Astrocyte (in vitro differentiated cells and primary cell): ENCODE data around the gene GPC2.

Experiments used
- CTCF ChIP-seq: IDR thresholded peaks from 2 replicates; pipeline ENCODE4 v1.5.1; 2011; ENCODE audit warnings: low read depth, mild to moderate bottlenecking, inconsistent platforms, low read length, moderate library complexity; ENCODE audit not compliant: insufficient read depth
- EZH2 ChIP-seq: IDR thresholded peaks from 2 replicates; pipeline ENCODE4 v1.6.1; 2012; ENCODE audit warnings: mild to moderate bottlenecking, low read length, inconsistent platforms; ENCODE audit not compliant: insufficient read depth

GRCh38 chr7:100156331-100157068, 20.7 kb downstream of the GPC2 start:
- TF ChIP-seq EZH2, result no peak
- TF ChIP-seq CTCF, result no peak
